Suprapubic skin (tissue), 3 donors: Measurements from ENCODE around the gene SND1.

Source experiments
- CTCF ChIP-seq, 2 donors: fragments of 200-600 bp in 1 of 2; fragments of 450-650 bp in 1 of 2; sonication (generic) in 1 of 2; IDR thresholded peaks; one replicate each; pipeline ENCODE4 v1.5.1; 2016 to 2019; ENCODE audit warnings: antibody characterized with exemption in 2 of 2, mild to moderate bottlenecking in 1 of 2, moderate library complexity in 1 of 2
- POLR2AphosphoS5 ChIP-seq, 3 donors: sonication (generic); formaldehyde crosslinking; IDR thresholded peaks; one replicate each; pipeline ENCODE4 v1.6.1; 2017; ENCODE audit warnings: antibody characterized with exemption in 3 of 3

GRCh38 chr7:128067983-128068382, 416.0 kb downstream of the SND1 start:
- no peak for TF ChIP-seq POLR2AphosphoS5 (IDR thresholded peaks at IDR 0.05)
- TF ChIP-seq CTCF (IDR thresholded peaks at IDR 0.05) = no peak
